Psoas muscle (tissue), 7 donors: ENCODE results near the gene CCR5AS.
A peak's percentile ranks its signal among the peaks of the same experiment; 100 is the strongest.

Experiments used
- ATAC-seq, 4 donors: fragments of 200-7000 bp; cut with Tn5 transposase; one replicate each; pipeline ENCODE4 v1.9.1; 2020; ENCODE audit warnings: moderate library complexity in 3 of 4, mild to moderate bottlenecking in 2 of 4
- DNase-seq, 2 donors: peaks; one replicate each; pipeline ENCODE4 v3.0.0-alpha.2; 2020
- H3K27ac ChIP-seq: fragments of 200-600 bp; one replicate; pipeline ENCODE4 v1.8.0; 2022
- H3K27me3 ChIP-seq, 3 donors: fragments of 200-600 bp in 1 of 3; one replicate each; pipeline versions ENCODE4 v1.6.1 to v1.8.0; 2013 to 2022; ENCODE audit warnings: low read length in 2 of 3, mild to moderate bottlenecking in 2 of 3, moderate library complexity in 1 of 3; ENCODE audit not compliant: insufficient read depth in 3 of 3
- H3K36me3 ChIP-seq, 2 donors: fragments of 200-600 bp in 1 of 2; one replicate each; pipeline versions ENCODE4 v1.6.1 to v1.8.0; 2013 to 2022; ENCODE audit warnings: low read depth in 1 of 2, mild to moderate bottlenecking in 1 of 2, moderate library complexity in 1 of 2; ENCODE audit not compliant: insufficient read depth in 1 of 2
- H3K4me1 ChIP-seq: fragments of 200-600 bp; one replicate; pipeline ENCODE4 v1.8.0; 2022
- H3K4me3 ChIP-seq: fragments of 200-600 bp; one replicate; pipeline ENCODE4 v1.8.0; 2022; ENCODE audit warnings: mild to moderate bottlenecking
- H3K9me3 ChIP-seq: fragments of 200-600 bp; one replicate; pipeline ENCODE4 v1.8.0; 2022
- WGBS, 3 donors: extraction: QIAGEN DNeasy Blood & Tissue Kit; methylation state at CpG; one replicate each; pipeline versions ENCODE4 v1.1.6 to v1.1.7; 2013; 5-methylcytosine and 5-hydroxymethylcytosine counted together
- intact Hi-C, 2 donors: fragments of 100-400 bp; cut with DNase I; formaldehyde crosslinking; loops; one replicate each; pipeline versions ENCODE4 v1.11.0 to v1.14.2; 2022
- TF ChIP-seq, protein P1 (sequence below): fragments of 200-600 bp; IDR thresholded peaks from one replicate; pipeline ENCODE4 v1.8.0; 2022; ENCODE audit warnings: antibody characterized with exemption
- donor health status: healthy with polysubstance abuse.
- donor health status: DM: no; HTN: no; CAD: no; lungs with moderate emphysema.
- donor health status: Bipolar disorder and iron deficiency.
- donor health status: healthy.
- donor health status: DM: yes; HTN: yes; CAD: no.
- donor health status: DM: no; HTN: no; CAD: no.
- donor health status: DM: yes; HTN: yes; CAD: no.

The CCR5AS gene

DNA sequence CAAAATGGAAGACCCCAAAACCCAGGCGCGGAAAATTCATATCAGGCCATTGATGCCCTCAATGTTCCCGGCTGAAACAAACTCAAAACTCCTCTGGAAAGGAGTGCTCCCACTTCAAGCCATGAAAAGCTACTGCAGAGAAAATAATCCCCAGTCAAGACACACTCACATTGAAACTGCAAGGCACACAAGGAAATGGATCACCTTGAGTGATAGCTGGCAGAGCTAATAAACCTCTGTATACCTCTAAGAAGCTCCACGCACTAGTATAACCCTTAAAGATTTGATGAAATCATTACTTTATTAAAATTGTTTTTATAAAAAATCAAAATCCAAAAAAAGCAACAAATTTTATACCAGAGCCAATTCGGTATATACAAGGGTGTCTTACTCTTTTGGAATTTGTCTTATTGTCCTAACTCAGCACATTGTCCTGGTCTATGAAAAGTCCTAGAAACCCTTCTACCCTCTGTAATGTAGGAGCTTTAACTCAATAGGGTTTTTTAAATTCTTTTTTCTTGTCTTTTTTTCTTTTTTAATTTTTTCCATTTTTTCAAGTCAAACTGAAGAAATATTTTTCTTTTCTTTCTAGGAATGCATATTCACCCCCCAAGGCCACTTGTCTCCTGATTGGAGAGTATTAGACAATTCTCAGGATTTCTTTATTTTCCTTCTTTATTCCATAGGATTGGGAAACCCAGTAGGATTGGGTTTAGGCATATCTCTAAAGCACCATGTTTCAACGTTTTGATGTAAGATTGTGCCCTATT, 8.5 kb downstream of the CCR5AS start:
- Histone ChIP-seq H3K4me3 (no peak overlapping the region), H3K9me3 (no peaks in the 10 kb centered on the region), H3K4me1 (peaks cover 8% of the 10 kb centered on the region), H3K36me3 (no peaks in the 10 kb centered on the region), H3K27ac (no peak overlapping the region), H3K27me3 (no peaks in the 10 kb centered on the region)
- TF ChIP-seq, protein P1, sequence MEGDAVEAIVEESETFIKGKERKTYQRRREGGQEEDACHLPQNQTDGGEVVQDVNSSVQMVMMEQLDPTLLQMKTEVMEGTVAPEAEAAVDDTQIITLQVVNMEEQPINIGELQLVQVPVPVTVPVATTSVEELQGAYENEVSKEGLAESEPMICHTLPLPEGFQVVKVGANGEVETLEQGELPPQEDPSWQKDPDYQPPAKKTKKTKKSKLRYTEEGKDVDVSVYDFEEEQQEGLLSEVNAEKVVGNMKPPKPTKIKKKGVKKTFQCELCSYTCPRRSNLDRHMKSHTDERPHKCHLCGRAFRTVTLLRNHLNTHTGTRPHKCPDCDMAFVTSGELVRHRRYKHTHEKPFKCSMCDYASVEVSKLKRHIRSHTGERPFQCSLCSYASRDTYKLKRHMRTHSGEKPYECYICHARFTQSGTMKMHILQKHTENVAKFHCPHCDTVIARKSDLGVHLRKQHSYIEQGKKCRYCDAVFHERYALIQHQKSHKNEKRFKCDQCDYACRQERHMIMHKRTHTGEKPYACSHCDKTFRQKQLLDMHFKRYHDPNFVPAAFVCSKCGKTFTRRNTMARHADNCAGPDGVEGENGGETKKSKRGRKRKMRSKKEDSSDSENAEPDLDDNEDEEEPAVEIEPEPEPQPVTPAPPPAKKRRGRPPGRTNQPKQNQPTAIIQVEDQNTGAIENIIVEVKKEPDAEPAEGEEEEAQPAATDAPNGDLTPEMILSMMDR = no peak
- intact Hi-C loops = no loop called here
- DNase-seq (no peak), ATAC-seq (no peak)
- 90 to 93% (median 93%) methylated on average over 6 of the region's 6 CpGs for WGBS, 3 donors

DNA sequence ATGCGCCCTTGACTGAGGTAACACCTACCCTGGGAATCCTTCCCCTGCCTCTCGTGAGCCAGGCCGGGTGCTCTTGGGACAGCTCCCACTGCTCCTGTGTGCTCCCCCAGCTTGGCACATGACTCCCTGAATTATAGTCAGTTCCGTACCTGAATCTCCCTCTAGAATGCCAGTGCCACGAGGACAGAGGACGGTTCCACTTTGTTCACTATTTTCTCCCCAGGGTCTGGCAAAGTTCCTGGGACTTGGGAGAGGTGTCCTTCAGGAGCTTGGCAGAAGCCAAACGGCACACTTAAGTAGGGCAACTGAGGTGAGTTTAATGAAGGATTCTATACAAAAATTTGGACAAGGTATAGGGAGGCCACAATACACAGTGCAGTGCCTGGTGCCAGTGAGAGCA, 9.8 kb downstream of the CCR5AS start:
- TF ChIP-seq, protein P1 = no peak
- Histone ChIP-seq H3K4me3 (no peak overlapping the region), H3K27ac (no peak overlapping the region), H3K4me1 (peaks cover 8% of the 10 kb centered on the region), H3K9me3 (no peaks in the 10 kb centered on the region), H3K27me3 (no peaks in the 10 kb centered on the region), H3K36me3 (no peaks in the 10 kb centered on the region)
- intact Hi-C loops = no loop called here
- ATAC-seq (peak in 2 of 4 donors; percentile 21 to 26), DNase-seq (no peak)
- WGBS, 3 donors = 36 to 54% (median 36%) methylated on average over 7 of the region's 7 CpGs

- DNase-seq (no peak), ATAC-seq (no peak)
- Histone ChIP-seq H3K4me1 (peaks cover 8% of the 10 kb centered on the region), H3K36me3 (no peaks in the 10 kb centered on the region), H3K4me3 (no peak overlapping the region), H3K9me3 (no peaks in the 10 kb centered on the region), H3K27ac (no peak overlapping the region), H3K27me3 (no peaks in the 10 kb centered on the region)
- 74 to 79% (median 76%) methylated on average over 6 of the region's 6 CpGs for WGBS, 3 donors
- intact Hi-C loops = no loop called here
- TF ChIP-seq, protein P1 = no peak
Observed at GRCh38 chr3:46395766-46396530, 10.9 kb downstream of the CCR5AS start.

DNA sequence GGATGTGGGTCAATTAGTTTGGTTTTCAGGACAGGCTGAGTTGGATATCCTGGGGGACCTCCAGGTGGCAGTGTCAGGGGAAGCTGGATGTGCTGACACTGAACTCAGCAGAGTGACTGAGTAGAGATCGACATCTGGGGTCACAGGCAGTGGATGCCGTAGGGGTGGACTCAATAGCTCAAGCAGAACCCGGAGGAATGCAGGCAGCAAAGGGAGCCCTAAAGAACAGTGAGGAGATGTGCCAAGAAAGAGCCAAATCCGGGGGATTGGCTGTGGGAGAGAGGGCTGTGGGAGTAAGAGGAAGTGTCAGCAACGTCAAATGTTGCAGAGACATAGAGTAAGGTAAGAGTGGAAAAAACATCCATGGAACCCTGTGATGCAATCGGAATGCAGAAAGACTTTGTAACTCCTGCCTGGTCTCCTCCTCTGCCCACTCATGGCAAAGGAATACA, 11.6 kb downstream of the CCR5AS start:
- TF ChIP-seq, protein P1 = no peak

More for the DNA sequence above, 11.6 kb downstream of the CCR5AS start:
- ATAC-seq (peak in 2 of 4 donors; percentile 43 to 51), DNase-seq (no peak)
- WGBS, 3 donors = 73 to 80% (median 80%) methylated on average over 6 of the region's 6 CpGs
- H3K27me3 ChIP-seq = no peaks in the 10 kb centered on the region
- intact Hi-C loops = no loop called here
- peaks cover 8% of the 10 kb centered on the region for H3K4me1 ChIP-seq
- H3K36me3 ChIP-seq = no peaks in the 10 kb centered on the region
- no peak overlapping the region for H3K27ac ChIP-seq
- H3K9me3 ChIP-seq = no peaks in the 10 kb centered on the region
- no peak overlapping the region for H3K4me3 ChIP-seq
